Mammary epithelial cell (primary cell): ENCODE results near the gene TBX6.

Source experiments
- CTCF ChIP-seq, 2 donors: IDR thresholded peaks in 1 of 2; conservative IDR thresholded peaks in 1 of 2; 2 replicates each; pipeline ENCODE4 v1.5.1; 2011 to 2012; ENCODE audit warnings: inconsistent platforms in 2 of 2, low read length in 2 of 2, mild to moderate bottlenecking in 2 of 2, control low read depth in 1 of 2, low read depth in 1 of 2; ENCODE audit not compliant: insufficient read depth in 1 of 2; ENCODE audit errors: extremely low read depth in 1 of 2
- EZH2 ChIP-seq: IDR thresholded peaks from 2 replicates; pipeline ENCODE4 v1.6.1; 2012; ENCODE audit warnings: low read length, inconsistent platforms, borderline replicate concordance

- TF ChIP-seq CTCF (conservative IDR thresholded peaks at IDR 0.05 in 1 of 2, IDR thresholded peaks at IDR 0.05 in 1 of 2; ENCODE audit: extremely low read depth in 1 of 2, insufficient read depth in 1 of 2, low read depth in 1 of 2, low read length in 2 of 2) (no peak), EZH2 (no peak)
Measured at GRCh38 chr16:30136971-30137605, 45.4 kb upstream of the TBX6 start.
